H9 (cell line): ENCODE measurements around the gene ITPR3. TPM values are rescaled to one million over a fixed set of nuclear protein-coding genes. Genes with fewer than 3 reads are reported as not detected.
A peak's percentile ranks its signal among the peaks of the same experiment; 100 is the strongest.

Experiments used
- DNase-seq: peaks from one replicate; pipeline ENCODE4 v3.0.0-alpha.2; 2017
- H2AFZ ChIP-seq: one replicate; pipeline ENCODE4 v1.6.1; 2013; ENCODE audit warnings: mild to moderate bottlenecking, low read length, control low read depth, moderate library complexity
- H2AK5ac ChIP-seq: 2 replicates; pipeline ENCODE4 v1.6.1; 2013; ENCODE audit warnings: low read length, control low read depth, mixed read lengths; ENCODE audit not compliant: insufficient read length
- H2BK120ac ChIP-seq: one replicate; pipeline ENCODE4 v1.6.1; 2013; ENCODE audit warnings: low read depth, mild to moderate bottlenecking, low read length, control low read depth, inconsistent platforms; ENCODE audit not compliant: poor library complexity, severe bottlenecking
- H2BK12ac ChIP-seq: 2 replicates; pipeline ENCODE4 v1.6.1; 2013; ENCODE audit warnings: low read length, control low read depth, mixed read lengths, low read depth; ENCODE audit not compliant: insufficient read length
- H2BK15ac ChIP-seq: 2 replicates; pipeline ENCODE4 v1.6.1; 2013; ENCODE audit warnings: low read depth, low read length, control low read depth
- H2BK20ac ChIP-seq: one replicate; pipeline ENCODE4 v1.6.1; 2013; ENCODE audit warnings: low read depth, mild to moderate bottlenecking, low read length, control low read depth, inconsistent platforms; ENCODE audit not compliant: poor library complexity, severe bottlenecking
- H2BK5ac ChIP-seq: 2 replicates; pipeline ENCODE4 v1.6.1; 2013; ENCODE audit warnings: low read length, control low read depth, mixed read lengths; ENCODE audit not compliant: insufficient read length
- H3K14ac ChIP-seq: 2 replicates; pipeline ENCODE4 v1.6.1; 2013; ENCODE audit warnings: low read length, control low read depth; ENCODE audit not compliant: insufficient read depth
- H3K18ac ChIP-seq: 2 replicates; pipeline ENCODE4 v1.6.1; 2013; ENCODE audit warnings: low read depth, mild to moderate bottlenecking, mixed read lengths, low read length, control low read depth; ENCODE audit not compliant: insufficient read length
- H3K23ac ChIP-seq: 2 replicates; pipeline ENCODE4 v1.6.1; 2013; ENCODE audit warnings: low read length, control low read depth, mixed read lengths, low read depth; ENCODE audit not compliant: insufficient read length
- H3K23me2 ChIP-seq: 2 replicates; pipeline ENCODE4 v1.6.1; 2013; ENCODE audit warnings: low read depth, mild to moderate bottlenecking, mixed read lengths, low read length, control low read depth; ENCODE audit not compliant: insufficient read length, poor library complexity, severe bottlenecking
- H3K27ac ChIP-seq: 2 replicates; pipeline ENCODE4 v1.5.1; 2013; ENCODE audit warnings: low read length, control low read depth, mixed read lengths, low read depth; ENCODE audit not compliant: insufficient read length
- H3K27me3 ChIP-seq: 2 replicates; pipeline ENCODE4 v1.6.1; 2013; ENCODE audit warnings: low read length, control low read depth, inconsistent platforms; ENCODE audit not compliant: insufficient read depth
- H3K4ac ChIP-seq: 2 replicates; pipeline ENCODE4 v1.6.1; 2013; ENCODE audit warnings: low read depth, mild to moderate bottlenecking, control low read depth, inconsistent platforms, low read length, moderate library complexity
- H3K4me1 ChIP-seq: 2 replicates; pipeline ENCODE4 v1.6.1; 2013; ENCODE audit warnings: low read length, control low read depth, inconsistent platforms; ENCODE audit not compliant: insufficient read depth
- H3K4me2 ChIP-seq: 2 replicates; pipeline ENCODE4 v1.6.1; 2013; ENCODE audit warnings: low read length, control low read depth, mixed read lengths; ENCODE audit not compliant: insufficient read length, insufficient read depth
- H3K56ac ChIP-seq: 2 replicates; pipeline ENCODE4 v1.6.1; 2013; ENCODE audit warnings: low read depth, mild to moderate bottlenecking, mixed read lengths, low read length, control low read depth; ENCODE audit not compliant: insufficient read length
- H3K79me1 ChIP-seq: 2 replicates; pipeline ENCODE4 v1.6.1; 2013; ENCODE audit warnings: low read depth, mild to moderate bottlenecking, moderate library complexity, low read length, control low read depth, inconsistent platforms; ENCODE audit not compliant: insufficient read depth, poor library complexity, severe bottlenecking
- H3K79me2 ChIP-seq: 2 replicates; pipeline ENCODE4 v1.6.1; 2013; ENCODE audit warnings: low read length, control low read depth, inconsistent platforms; ENCODE audit not compliant: insufficient read depth
- H3K9ac ChIP-seq: 2 replicates; pipeline ENCODE4 v1.6.1; 2013; ENCODE audit warnings: low read length, control low read depth, mixed read lengths; ENCODE audit not compliant: insufficient read length; ENCODE audit errors: extremely low read depth
- H3K9me3 ChIP-seq: one replicate; pipeline ENCODE4 v1.6.1; 2013; ENCODE audit warnings: low read depth, low read length, inconsistent platforms; ENCODE audit not compliant: control insufficient read depth
- H3T11ph ChIP-seq: one replicate; pipeline ENCODE4 v1.6.1; 2013; ENCODE audit warnings: mild to moderate bottlenecking, low read length, control low read depth, inconsistent platforms
- H4K20me1 ChIP-seq: one replicate; pipeline ENCODE4 v1.6.1; 2013; ENCODE audit not compliant: control insufficient read depth, insufficient read length, insufficient read depth
- H4K5ac ChIP-seq: 2 replicates; pipeline ENCODE4 v1.6.1; 2013; ENCODE audit warnings: low read depth, mild to moderate bottlenecking, mixed read lengths, low read length, control low read depth; ENCODE audit not compliant: insufficient read length
- H4K8ac ChIP-seq: replicated peaks from 2 replicates; pipeline ENCODE4 v1.6.1; 2013; ENCODE audit warnings: low read length, control low read depth, mixed read lengths, low read depth; ENCODE audit not compliant: insufficient read length
- H4K91ac ChIP-seq: 2 replicates; pipeline ENCODE4 v1.6.1; 2013; ENCODE audit warnings: low read depth, mild to moderate bottlenecking, moderate library complexity, mixed read lengths, low read length, control low read depth; ENCODE audit not compliant: insufficient read length
- H3K27ac Mint-ChIP-seq, 3 experiments: 2 replicates in 2 of 3; 3 replicates in 1 of 3; pipeline ENCODE4 v1.8.0; 2020 to 2021; ENCODE audit warnings: mixed read lengths in 3 of 3, mild to moderate bottlenecking in 1 of 3, moderate library complexity in 1 of 3
- H3K27me3 Mint-ChIP-seq: 2 replicates; pipeline ENCODE4 v1.8.0; 2021; ENCODE audit warnings: low read depth, mild to moderate bottlenecking, moderate library complexity, mixed read lengths
- H3K36me3 Mint-ChIP-seq, 3 experiments: 2 replicates in 2 of 3; 3 replicates in 1 of 3; pipeline ENCODE4 v1.8.0; 2020 to 2021; ENCODE audit warnings: low read depth in 3 of 3, mixed read lengths in 3 of 3; ENCODE audit not compliant: insufficient read depth in 1 of 3
- H3K4me1 Mint-ChIP-seq, 2 experiments: 2 replicates each; pipeline ENCODE4 v1.8.0; 2020; ENCODE audit warnings: mixed read lengths in 2 of 2
- H3K4me3 Mint-ChIP-seq, 2 experiments: 2 replicates in 1 of 2; 3 replicates in 1 of 2; pipeline ENCODE4 v1.8.0; 2020 to 2021; ENCODE audit warnings: mild to moderate bottlenecking in 2 of 2, mixed read lengths in 2 of 2, moderate library complexity in 1 of 2
- H3K9me3 Mint-ChIP-seq, 2 experiments: 2 replicates in 1 of 2; 3 replicates in 1 of 2; pipeline ENCODE4 v1.8.0; 2020; ENCODE audit warnings: mild to moderate bottlenecking in 2 of 2, mixed read lengths in 2 of 2, moderate library complexity in 1 of 2
- CTCF ChIP-seq: fragments of 200-600 bp; sonication (generic); conservative IDR thresholded peaks from 3 replicates; pipeline ENCODE4 v1.8.0; 2021; ENCODE audit warnings: antibody characterized with exemption, mild to moderate bottlenecking
- WGBS: extraction: QIAGEN DNeasy Blood & Tissue Kit; methylation state at CpG from one replicate; pipeline ENCODE4 v1.1.7; 2013; ENCODE audit warnings: missing lambda C conversion rate, low lambda C conversion rate, mixed read lengths; ENCODE audit not compliant: insufficient read length; ENCODE audit errors: extremely low coverage; 5-methylcytosine and 5-hydroxymethylcytosine counted together
- total RNA-seq: library from RNA; stranded (reverse); gene quantifications from 2 replicates; pipeline ENCODE4 v1.2.1, GENCODE V29; 2021

Gene ITPR3
- total RNA-seq, 1 experiment from 2014 or later, result 40.3 TPM

- Histone ChIP-seq H2AFZ (no peak overlapping the region), H3K79me2 (no peaks in the 10 kb centered on the region), H3K27ac (no peak overlapping the region), H4K91ac (no peak overlapping the region), H3K18ac (no peak overlapping the region), H3K79me1 (peaks cover 3% of the 10 kb centered on the region), H2BK20ac (no peak overlapping the region), H2BK5ac (no peak overlapping the region), H3K14ac (no peak overlapping the region), H3K9me3 (no peaks in the 10 kb centered on the region), H4K8ac (no peak overlapping the region), H3K27me3 (no peaks in the 10 kb centered on the region), H3K4ac (no peak overlapping the region), H3K4me1 (peaks cover 4% of the 10 kb centered on the region; the same call in 1 of the 2 replicates), H3T11ph (no peak overlapping the region), H3K23ac (no peak overlapping the region), H4K5ac (no peak overlapping the region), H4K20me1 (no peaks in the 10 kb centered on the region), H2BK15ac (no peak overlapping the region), H2BK120ac (no peak overlapping the region), H3K4me2 (no peak overlapping the region), H3K9ac (no peak overlapping the region), H3K56ac (no peak overlapping the region), H2BK12ac (no peak overlapping the region), H3K23me2 (no peaks in the 10 kb centered on the region), H2AK5ac (no peak overlapping the region)
- no peaks in the 10 kb centered on the region for H3K9me3 Mint-ChIP-seq
- DNase-seq, result no peak
- H3K27ac Mint-ChIP-seq, result peak overlapping the region in 1 of 3 experiments; percentile 38; a peak in 2 of 7 replicates
- no peaks in the 10 kb centered on the region for H3K27me3 Mint-ChIP-seq
- WGBS, result no CpG with 5 or more reads among the region's 5 CpGs
- H3K36me3 Mint-ChIP-seq, result peaks cover 0 to 20% (median 10%) of the 10 kb centered on the region in 3 experiments; a peak in 5 of 7 replicates
- peaks cover 11 to 26% of the 10 kb centered on the region in 2 experiments for H3K4me1 Mint-ChIP-seq
- no peak overlapping the region for H3K4me3 Mint-ChIP-seq
- TF ChIP-seq CTCF, result no peak
Measured at GRCh38 chr6:33652002-33652401, 30.9 kb downstream of the ITPR3 start.
